GM18951 (cell line): Measurements from ENCODE around the gene STAT1.

Source experiments
- POLR2A ChIP-seq: IDR thresholded peaks from 4 replicates; pipeline ENCODE4 v1.6.1; 2011; ENCODE audit warnings: mild to moderate bottlenecking; ENCODE audit not compliant: insufficient read length, insufficient read depth; ENCODE audit errors: extremely low read depth
- in situ Hi-C: fragments of 300-500 bp; cut with MboI; formaldehyde crosslinking; loops from one replicate; pipeline ENCODE4 v1.12.0; 2022; ENCODE audit warnings: low sequenced_read_pairs, mixed read lengths, inconsistent platforms; ENCODE audit not compliant: unreplicated experiment

The STAT1 gene

DNA sequence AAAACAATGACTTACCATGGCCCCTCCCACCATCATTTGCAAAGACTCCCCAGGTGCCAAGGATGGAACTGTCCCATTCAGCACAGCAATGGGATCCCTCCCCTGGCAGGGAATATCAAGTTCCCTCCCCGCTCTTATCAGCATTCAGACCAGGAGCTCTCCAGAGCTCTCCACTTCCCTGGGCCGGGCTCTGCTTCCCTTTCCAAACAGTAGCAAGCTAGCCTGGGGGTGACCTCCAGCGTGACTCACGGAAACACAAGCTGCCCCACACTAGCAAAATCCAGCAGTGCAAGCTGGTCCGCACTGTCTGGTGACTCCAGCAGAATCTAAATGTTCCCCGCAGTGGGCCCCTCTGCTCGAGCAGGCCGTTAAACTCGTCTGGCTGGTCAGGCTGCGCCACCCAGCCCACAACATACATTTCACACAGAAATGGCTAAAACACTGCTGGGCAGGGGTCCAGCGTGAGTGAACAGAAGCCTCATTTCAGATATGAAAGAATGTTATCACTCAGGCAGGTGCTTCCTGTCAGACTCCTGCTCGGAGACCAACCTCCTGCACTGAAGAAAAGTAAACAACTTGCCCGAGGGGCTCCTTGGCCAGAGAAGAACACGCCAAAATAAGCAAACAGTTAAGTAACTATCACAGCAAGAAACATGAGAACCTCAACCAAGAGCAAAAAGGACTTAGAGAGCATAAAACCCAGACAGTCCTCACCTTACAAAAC lies 33.9 kb downstream of the STAT1 start:
- in situ Hi-C loops: no loop called here
- peak; percentile 28 for TF ChIP-seq POLR2A

DNA sequence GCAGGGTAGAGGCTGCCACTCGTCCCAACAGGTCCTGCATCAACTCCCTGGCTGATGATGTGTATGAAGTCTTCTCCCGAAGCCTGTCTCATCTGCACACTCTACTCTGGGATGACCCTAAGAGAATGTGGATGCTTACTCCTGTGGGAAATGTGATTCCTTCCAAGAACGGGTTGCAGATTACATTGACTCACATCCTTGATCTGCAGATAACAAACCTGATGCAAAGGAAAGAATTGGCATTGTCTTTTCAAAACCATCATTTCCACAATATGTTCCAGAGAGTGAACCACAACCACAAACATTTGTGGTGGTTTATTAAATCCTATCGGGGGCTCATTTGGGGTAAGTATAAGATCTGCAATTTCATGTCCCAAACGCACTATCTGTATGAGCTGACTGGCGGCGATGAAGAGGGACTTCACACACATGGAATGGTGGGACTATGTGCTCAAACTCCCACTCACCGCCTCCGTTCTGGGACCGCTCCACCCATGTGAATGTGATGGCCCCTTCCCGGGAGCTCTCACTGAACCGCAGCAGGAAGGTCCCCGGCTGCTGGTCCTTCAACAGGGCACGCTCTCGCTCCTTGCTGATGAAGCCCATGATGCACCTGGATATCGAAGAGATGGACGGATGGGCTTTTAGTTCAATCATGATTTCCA lies 35.5 kb downstream of the STAT1 start:
- peak; percentile 46 for TF ChIP-seq POLR2A
- in situ Hi-C loops: no loop called here

DNA sequence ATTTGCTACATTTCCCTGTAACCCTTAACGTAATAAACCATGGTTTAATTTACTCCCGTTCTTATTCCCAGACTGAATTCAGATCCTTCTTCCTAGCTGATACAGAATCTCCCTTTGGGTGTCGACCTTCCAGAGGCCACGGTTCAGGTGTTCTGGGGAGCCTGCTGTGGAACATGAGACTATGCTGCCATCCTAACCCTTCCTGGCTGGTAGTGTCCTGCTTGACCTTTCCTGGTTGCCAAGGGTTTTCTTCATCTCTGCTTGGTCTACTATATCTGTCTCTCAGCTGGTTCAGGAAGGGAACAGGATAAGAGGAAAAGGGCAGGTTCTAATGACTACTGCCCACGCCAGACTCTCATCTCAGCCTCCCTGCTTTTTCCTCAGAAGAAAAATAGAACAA lies 36.5 kb downstream of the STAT1 start:
- in situ Hi-C loops: no loop called here
- no peak for TF ChIP-seq POLR2A

DNA sequence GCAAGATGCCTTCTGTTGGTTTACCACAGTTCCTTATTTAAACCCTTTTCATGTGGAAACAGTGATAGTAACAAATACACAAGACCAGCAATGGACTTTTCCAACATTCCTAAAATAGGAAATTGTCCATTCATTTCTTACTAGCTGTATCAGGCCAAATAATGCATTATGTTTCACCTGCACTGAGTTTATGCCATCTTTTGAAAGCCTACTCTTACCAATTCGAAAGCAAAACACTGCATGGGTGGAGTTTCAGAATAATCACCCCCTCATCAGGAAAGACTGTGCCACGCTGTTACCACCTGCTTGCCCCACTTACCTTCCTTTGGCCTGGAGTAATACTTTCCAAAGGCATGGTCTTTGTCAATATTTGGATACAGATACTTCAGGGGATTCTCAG lies 37.5 kb downstream of the STAT1 start:
- TF ChIP-seq POLR2A: no peak
- in situ Hi-C loops: no loop called here

DNA sequence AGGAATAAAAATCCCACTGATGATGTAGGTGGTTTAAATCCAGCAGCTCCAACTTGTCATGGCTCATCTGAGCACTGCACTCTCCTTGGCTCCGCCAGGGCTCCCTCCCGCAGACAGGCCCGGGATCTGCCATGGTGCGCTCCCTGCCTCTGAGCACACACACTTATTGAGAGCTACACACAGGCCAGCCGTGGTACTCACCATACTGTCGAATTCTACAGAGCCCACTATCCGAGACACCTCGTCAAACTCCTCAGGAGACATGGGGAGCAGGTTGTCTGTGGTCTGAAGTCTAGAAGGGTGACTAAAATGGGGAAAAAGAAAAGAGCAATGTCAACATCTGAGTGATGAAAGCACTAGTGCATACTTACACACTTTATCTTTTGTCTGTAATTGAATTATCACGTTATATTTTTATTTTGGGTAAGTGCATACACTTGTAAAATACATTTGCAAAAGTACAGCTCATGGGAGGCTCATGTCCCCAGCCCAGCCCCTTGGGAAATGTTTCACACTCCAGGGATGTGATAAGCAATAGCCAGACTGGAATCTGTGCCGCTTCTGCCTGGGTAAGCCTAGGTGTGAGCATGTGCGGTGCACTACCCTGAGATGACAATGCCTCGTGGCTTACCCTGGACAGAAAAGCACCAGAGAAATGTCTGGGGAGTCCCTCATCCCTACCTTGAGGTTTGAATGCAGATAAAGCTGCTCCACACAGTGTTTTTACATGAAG lies 39.2 kb downstream of the STAT1 start:
- in situ Hi-C loops: no loop called here
- no peak for TF ChIP-seq POLR2A

DNA sequence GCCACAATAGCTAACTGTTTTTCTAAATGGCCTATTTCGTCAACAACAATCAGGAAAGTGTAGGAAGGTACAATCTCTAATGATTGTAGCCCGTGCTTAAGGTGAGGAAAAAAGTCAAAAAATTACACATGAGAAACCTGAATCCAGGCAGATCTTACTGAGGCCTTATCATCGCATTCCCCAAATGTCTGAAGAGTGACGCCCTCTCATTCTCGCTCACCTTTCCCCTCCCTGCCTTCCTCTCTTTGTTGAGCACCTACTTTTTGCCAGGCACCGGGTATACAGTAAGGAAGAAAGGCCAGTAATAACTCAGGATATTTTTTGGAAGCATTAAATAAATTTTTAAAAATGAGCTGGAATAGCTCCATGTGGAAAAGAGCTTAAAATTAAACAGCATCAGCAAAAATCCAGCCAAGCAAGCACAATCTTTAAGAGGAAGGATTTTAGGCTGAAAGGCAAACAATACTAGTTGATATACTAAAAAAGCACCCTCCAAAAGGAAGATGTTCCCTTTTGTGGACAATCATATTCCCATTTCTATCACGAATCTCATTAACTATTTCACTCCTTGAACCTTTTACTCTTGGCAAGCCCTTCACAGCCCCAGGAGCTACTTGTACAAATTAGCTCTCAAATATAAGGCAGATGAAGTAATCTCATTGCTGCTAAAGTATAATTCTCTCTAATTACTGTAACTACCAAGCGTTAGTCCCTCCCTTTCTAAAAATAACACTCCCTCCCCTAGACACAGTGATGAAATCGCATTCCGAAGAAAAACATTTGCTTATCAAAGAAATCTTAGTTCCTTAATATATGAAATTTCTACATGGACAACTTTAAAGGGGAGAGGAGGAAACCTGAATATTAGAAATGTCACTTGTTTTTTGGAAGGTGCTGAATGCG lies 40.0 kb downstream of the STAT1 start:
- no peak for TF ChIP-seq POLR2A

DNA sequence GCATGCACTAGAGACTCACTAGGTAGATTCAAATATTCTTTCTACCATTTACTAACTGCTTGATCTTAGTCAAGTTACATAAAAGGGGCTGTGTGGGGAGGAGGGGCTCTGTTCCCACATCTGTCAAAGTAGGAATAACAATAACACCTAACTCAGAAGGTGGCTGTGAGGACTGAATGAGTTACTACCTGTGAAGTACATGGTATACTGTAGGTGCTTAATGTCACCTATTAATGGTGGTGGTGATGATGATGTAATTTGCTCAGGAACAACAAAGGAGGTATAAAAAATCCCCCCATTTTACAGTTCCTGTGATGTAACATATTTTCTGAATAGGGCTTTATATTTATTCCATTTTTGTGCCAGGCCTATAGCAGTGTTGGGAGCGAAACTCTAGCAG lies 40.7 kb downstream of the STAT1 start:
- TF ChIP-seq POLR2A: no peak
- in situ Hi-C loops: no loop called here

More for the DNA sequence above, 40.0 kb downstream of the STAT1 start:
- in situ Hi-C loops: no loop called here

DNA sequence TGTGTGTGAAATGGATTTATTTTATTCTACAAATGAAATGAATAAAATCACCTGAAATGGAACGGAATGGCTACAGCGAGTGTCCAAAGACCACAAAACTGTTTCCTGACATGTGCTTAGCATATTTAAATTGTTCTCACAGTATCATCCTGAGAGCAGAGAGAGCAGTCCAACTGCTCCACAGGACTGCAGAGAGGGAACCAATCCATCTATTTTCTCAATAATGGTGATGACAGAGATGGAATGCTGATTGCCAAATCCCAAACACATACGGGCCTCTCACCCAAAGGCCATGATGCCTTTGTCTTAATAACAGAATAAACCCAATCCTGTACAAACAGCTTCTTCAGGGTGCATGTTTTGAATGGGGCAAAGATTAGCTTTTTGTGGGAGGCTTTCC lies 41.1 kb downstream of the STAT1 start:
- in situ Hi-C loops: no loop called here
- TF ChIP-seq POLR2A: no peak

DNA sequence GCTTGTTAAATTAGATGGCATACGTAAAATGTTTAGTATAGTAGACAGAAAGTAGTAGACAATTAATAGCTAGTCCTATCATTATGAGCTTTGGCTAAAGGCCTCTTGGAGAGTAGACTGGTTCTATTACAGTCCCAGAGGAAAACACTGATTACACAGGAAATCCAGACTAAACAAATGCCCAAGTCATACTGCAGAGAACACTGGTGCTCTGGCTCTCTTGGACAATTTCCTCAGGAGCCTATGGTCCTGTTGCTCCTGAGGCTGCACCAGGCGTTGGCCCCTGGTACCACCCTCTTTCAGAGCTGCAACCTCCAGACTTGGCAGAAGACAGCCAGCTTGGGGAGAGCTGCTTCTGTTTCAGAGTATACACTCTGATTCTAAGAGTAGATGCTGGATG lies 41.8 kb downstream of the STAT1 start:
- in situ Hi-C loops: no loop called here

DNA sequence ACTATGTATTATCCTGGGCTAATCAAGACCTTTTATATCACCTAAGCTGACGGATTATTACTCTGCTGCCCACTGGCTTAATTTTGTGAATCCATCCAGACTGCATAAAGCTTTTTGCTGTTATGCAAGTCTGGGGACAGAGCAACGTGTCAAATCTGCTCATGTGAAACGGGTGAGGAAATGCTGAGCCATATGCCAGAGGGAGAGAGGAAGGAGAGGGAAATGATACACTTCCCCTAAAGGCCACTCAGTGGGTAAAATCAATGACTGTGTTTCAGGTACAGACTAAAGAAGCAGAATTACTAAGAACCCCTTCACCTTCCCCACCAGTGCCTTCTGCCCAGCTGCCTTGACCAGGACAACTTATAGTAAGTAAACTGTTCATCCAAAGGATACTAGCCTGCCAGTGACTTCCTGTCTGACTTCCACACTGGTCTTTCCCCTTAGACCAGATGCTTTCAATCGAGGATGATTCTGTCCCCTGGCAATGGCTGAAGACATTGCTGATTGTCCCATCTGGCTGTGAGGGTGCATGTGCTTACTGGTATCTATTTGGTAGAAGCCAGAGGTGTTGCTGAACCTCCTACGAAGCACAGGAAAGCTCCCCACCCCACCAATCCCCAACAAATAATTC lies 43.0 kb downstream of the STAT1 start:
- in situ Hi-C loops: no loop called here
- TF ChIP-seq POLR2A: peak; percentile 35

More for the DNA sequence above, 41.8 kb downstream of the STAT1 start:
- no peak for TF ChIP-seq POLR2A

DNA sequence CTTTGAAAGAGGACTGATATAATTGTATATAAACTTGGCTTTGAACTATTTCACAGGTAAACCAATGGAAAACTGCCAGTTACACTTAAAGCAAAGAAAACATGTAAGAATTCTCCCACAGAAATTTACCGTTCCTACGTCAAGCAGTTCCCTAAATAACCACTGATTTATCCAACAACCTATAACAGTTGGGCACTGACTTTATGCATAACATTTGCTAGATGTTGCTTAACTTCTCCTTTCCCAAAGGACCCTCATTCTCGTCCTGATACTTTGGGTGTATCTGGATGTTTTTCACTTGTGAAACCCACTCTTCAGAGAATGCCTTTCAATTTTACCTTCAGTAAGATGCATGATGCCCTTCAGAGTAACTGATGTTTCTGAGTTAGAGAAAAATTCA lies 43.8 kb downstream of the STAT1 start:
- TF ChIP-seq POLR2A: no peak
- in situ Hi-C loops: no loop called here

DNA sequence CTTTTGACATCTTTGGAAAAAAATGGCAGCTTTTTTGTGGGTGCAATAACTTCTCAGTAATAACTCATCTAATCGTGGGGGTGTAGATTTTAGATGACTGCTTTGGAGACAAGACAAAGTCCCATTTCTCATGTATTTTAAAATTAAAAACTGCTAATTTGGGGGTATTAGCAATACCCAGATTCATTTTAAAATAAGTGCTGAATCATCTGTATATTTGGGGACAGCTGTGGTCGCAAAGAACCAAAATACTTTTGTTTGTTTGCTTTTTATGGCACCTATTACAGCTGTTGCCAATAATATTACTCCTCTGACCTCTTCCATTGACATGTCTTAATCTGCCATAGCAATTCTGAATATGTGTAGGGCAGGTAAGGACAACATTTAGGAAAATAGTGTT lies 45.4 kb downstream of the STAT1 start:
- TF ChIP-seq POLR2A: no peak
- in situ Hi-C loops: no loop called here
